Midbrain (tissue), 1 donor: ENCODE measurements around the gene FCHO1.
"Not testable (repeated sequence)": the region's sequence is repeated elsewhere in the genome, so short reads cannot be mapped to it uniquely, and the experiment has no call there.

ENCODE experiments used
- DNase-seq: peaks from one replicate; lab custom pipeline; 2025; lab: John Stamatoyannopoulos, UW

Gene FCHO1

GRCh38 chr19:17794731-17795494, 43.6 kb downstream of the FCHO1 start, which contains the start of gene B3GNT3:
B3GNT3 (plus strand) TSS chr19:17795138; CDS start chr19:17807808, 12,670 bp downstream.
- DNase-seq: no peak

GRCh38 chr19:17795495-17795856, 44.2 kb downstream of the FCHO1 start:
- DNase-seq: no peak

- DNase-seq: no peak
Observed at GRCh38 chr19:17796013-17796837, 44.9 kb downstream of the FCHO1 start.

GRCh38 chr19:17796838-17797423, 45.7 kb downstream of the FCHO1 start:
- DNase-seq: no peak

GRCh38 chr19:17797424-17798201, 46.3 kb downstream of the FCHO1 start:
- no peak for DNase-seq

GRCh38 chr19:17798599-17798998, 47.3 kb downstream of the FCHO1 start:
- DNase-seq: not testable (repeated sequence)

GRCh38 chr19:17802137-17802858, 51.0 kb downstream of the FCHO1 start:
- DNase-seq: no peak

GRCh38 chr19:17803264-17803896, 52.1 kb downstream of the FCHO1 start:
- DNase-seq: no peak

- no peak for DNase-seq
Observed at GRCh38 chr19:17805427-17805826, 54.1 kb downstream of the FCHO1 start.

GRCh38 chr19:17806945-17807344, 55.7 kb downstream of the FCHO1 start:
- DNase-seq: no peak

- DNase-seq: no peak
Observed at GRCh38 chr19:17807731-17808316, 56.5 kb downstream of the FCHO1 start.

GRCh38 chr19:17811103-17811502, 59.8 kb downstream of the FCHO1 start:
- DNase-seq: no peak

- no peak for DNase-seq
Observed at GRCh38 chr19:17811681-17812080, 60.4 kb downstream of the FCHO1 start.

- DNase-seq: no peak
Observed at GRCh38 chr19:17812099-17812498, 60.8 kb downstream of the FCHO1 start.

- no peak for DNase-seq
Observed at GRCh38 chr19:17817668-17818363, 66.5 kb downstream of the FCHO1 start.

- DNase-seq: no peak
Observed at GRCh38 chr19:17821190-17821589, 69.9 kb downstream of the FCHO1 start, which contains the start of gene INSL3. INSL3 (minus strand) TSS chr19:17821519; CDS start chr19:17821506, 13 bp downstream.

GRCh38 chr19:17824339-17824738, 73.1 kb downstream of the FCHO1 start:
- DNase-seq: no peak

- DNase-seq: no peak
Observed at GRCh38 chr19:17826508-17827056, 75.3 kb downstream of the FCHO1 start.

GRCh38 chr19:17829855-17830566, 78.7 kb downstream of the FCHO1 start:
- DNase-seq: no peak
